ENCODE data around the gene DNASE1L3.
"Not testable (repeated sequence)": the region's sequence is repeated elsewhere in the genome, so short reads cannot be mapped to it uniquely, and the experiment has no call there.

DNASE1L3 gene

DNA sequence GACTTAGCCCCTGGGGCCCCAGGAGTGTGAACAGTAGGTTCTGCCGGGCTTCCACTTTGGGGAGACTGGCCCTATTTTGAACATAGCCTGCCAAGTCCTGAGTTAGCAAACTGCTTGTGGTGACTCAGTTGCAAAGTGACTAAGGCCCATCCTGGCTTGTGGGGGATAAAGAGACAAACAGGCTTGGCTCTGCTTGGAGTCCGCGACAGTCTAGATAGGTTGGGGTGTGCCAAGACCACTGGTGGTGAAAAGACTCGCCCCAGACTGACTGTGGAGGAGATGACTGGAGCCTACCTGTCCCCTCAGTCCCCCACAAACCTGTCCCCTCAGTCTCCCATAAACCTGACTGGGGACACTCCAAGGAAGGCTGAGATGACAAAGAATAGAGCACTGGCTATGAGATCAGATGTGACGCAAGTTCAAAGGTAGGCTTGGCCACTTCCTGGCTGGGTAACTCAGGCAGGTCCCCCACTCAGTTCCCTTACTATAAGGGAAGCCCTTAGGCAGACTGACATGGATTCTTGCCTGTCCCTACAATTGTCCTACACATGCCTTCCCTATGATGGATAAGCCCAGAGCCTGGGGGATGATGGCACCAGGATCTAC is 4.3 kb downstream of the DNASE1L3 start:
- TF ChIP-seq, protein P1, sequence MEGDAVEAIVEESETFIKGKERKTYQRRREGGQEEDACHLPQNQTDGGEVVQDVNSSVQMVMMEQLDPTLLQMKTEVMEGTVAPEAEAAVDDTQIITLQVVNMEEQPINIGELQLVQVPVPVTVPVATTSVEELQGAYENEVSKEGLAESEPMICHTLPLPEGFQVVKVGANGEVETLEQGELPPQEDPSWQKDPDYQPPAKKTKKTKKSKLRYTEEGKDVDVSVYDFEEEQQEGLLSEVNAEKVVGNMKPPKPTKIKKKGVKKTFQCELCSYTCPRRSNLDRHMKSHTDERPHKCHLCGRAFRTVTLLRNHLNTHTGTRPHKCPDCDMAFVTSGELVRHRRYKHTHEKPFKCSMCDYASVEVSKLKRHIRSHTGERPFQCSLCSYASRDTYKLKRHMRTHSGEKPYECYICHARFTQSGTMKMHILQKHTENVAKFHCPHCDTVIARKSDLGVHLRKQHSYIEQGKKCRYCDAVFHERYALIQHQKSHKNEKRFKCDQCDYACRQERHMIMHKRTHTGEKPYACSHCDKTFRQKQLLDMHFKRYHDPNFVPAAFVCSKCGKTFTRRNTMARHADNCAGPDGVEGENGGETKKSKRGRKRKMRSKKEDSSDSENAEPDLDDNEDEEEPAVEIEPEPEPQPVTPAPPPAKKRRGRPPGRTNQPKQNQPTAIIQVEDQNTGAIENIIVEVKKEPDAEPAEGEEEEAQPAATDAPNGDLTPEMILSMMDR (IDR thresholded peaks at IDR 0.05; ENCODE audit: control insufficient read depth, extremely low read depth, insufficient read depth): no peak
- no peak for DNase-seq (ENCODE audit: low read depth)
- H3K4me3 ChIP-seq (ENCODE audit: low read depth, low read length): no peak overlapping the region

DNA sequence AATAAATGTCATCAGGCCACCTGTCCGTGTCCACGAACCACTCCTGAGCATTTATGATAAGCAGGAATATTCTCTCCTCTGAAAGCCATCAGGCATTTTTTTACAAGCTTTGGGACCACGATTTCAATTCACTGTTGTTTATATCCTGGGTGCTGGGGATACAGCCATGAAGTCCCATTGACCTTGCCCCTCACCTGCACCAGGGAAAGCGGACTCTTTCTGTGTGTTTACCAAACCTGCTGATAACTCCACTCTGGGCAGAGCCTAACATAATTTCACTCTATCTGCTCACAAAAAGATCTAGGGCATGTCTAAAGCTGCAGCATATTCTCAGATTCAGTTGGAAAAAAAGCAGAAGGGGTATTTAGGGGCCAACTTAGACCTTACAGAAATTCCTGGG is 4.8 kb downstream of the DNASE1L3 start:
- H3K4me3 ChIP-seq (ENCODE audit: low read depth, low read length): no peak overlapping the region
- DNase-seq (ENCODE audit: low read depth): no peak
- TF ChIP-seq, protein P1 (IDR thresholded peaks at IDR 0.05; ENCODE audit: control insufficient read depth, extremely low read depth, insufficient read depth): no peak

DNA sequence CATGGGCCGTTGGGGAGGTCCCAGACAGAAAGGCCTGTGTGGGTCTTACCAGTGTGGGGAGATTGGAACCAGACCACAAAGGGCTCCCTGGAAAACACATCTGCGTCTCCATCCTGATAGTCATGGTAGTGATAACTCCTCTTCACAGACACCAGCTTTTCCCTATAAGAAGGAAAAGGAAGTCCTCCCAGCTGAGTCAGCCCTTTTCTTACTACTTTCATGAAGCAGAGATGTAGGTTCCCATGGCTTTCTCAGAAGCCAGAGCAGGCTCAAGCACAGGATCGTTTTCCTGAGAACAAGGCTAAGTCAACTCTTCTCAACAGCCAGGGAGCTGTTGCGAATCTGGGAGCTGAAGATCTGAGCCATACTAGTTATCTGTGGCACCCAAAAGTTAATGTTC is 6.1 kb downstream of the DNASE1L3 start:
- TF ChIP-seq, protein P1 (IDR thresholded peaks at IDR 0.05; ENCODE audit: control insufficient read depth, extremely low read depth, insufficient read depth): no peak
- H3K4me3 ChIP-seq (ENCODE audit: low read depth, low read length): no peak overlapping the region
- DNase-seq (ENCODE audit: low read depth): no peak

DNA sequence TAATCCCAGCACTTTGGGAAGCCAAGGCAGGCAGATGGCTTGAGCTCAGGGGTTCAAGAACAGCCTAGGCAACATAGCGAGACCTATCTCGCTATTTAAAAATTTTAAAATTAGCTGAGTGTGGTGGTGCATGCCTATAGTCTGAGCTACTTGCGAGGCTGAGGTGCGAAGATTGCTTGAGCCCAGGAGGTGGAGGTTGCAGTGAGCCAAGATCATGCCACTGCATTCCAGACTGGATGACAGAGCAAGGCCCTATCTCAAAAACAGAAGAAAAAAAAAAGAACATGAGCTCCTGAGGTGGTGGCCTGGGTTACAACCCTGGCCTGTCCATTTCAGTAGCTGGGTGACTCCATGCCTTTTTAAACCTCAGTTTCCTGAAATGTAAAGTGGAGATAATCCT is 7.2 kb downstream of the DNASE1L3 start:
- no peak overlapping the region for H3K4me3 ChIP-seq (ENCODE audit: low read depth, low read length)
- TF ChIP-seq, protein P1 (IDR thresholded peaks at IDR 0.05; ENCODE audit: control insufficient read depth, extremely low read depth, insufficient read depth): no peak
- no peak for DNase-seq (ENCODE audit: low read depth)

DNA sequence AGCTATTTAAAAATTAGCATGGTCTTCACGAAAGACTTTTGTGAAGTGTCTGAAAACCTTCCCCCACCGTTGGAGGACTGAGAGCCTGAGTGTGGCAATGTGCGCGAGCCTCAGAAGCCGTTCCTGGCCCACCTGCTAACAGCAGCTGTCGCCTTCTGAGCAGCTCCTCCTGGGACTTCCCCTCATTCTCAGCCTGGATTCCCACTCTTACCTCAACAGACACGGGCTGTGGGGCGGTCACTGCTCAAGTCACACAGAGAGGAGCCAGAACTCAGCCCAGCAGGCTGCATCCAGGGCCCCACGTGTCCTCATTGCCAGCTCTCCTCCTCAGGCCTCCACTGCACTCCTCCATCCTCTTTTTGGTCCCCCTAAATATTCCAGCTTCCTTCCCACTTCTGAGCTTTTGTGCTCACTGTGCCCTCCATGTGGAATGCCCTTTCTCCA is 7.8 kb downstream of the DNASE1L3 start:
- TF ChIP-seq, protein P1 (IDR thresholded peaks at IDR 0.05; ENCODE audit: control insufficient read depth, extremely low read depth, insufficient read depth): no peak
- DNase-seq (ENCODE audit: low read depth): no peak
- H3K4me3 ChIP-seq (ENCODE audit: low read depth, low read length): no peak overlapping the region

DNA sequence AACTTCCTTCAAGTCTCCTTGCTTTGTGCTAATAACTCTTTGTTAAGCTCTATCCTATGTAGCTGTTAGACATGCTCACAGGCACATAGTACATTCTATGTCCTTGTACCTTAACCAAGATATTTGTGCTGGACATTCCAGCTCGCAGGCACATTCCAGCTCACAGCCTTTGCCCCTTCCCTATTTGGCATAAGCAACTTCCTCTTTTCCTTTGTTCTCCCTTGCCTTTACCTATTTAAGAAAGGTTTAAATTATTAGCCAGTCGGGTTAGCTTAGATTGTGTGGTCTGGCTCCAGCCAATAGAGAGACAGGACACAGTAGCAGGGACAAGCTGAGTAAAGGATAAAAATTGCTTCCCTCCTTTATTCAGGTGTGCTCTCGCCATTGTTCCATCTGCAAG is 9.3 kb downstream of the DNASE1L3 start:
- DNase-seq (ENCODE audit: low read depth); H3K4me3 ChIP-seq (ENCODE audit: low read depth, low read length): not testable (repeated sequence)

DNA sequence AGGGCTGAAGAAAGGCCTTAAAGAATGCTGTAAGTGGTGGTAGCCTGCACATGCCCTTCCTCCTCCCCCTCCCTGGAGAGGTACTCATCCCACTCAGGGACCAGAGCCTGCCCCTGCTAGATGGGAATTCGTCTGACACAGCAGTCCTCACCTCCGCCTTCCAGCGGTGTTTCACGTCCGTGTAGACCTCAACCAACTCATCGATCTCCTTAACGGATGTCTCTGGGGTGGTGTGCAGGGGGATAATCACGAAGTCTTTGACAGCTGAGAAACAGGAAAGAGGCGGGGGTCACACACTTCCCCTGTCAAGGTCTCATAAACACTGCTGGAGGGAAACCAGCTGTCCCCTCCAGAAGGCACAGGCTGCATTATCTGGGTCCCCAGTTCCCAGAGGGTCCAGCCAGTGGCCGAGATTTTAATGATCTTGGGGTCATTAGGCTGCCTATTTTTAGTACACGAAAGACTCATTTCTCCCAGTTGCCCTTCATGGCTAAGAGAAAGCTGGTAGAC is 9.9 kb downstream of the DNASE1L3 start:
- no peak overlapping the region for H3K4me3 ChIP-seq (ENCODE audit: low read depth, low read length)
- TF ChIP-seq, protein P1 (IDR thresholded peaks at IDR 0.05; ENCODE audit: control insufficient read depth, extremely low read depth, insufficient read depth): no peak
- no peak for DNase-seq (ENCODE audit: low read depth)
